HCT116 (cell line): ENCODE measurements around the gene VWC2L. TPM values are rescaled to one million over a fixed set of nuclear protein-coding genes. Genes with fewer than 3 reads are reported as not detected.

Source experiments
- ATAC-seq: fragments of 200-7000 bp; cut with Tn5 transposase; 2 replicates; pipeline ENCODE4 v1.9.1; 2020; ENCODE audit warnings: mild to moderate bottlenecking, moderate library complexity
- BruUV-seq: library from RNA; stranded (reverse); fragments of 400-500 nt; replicated peaks from 2 replicates; lab custom pipeline; 2021; lab: Mats Ljungman, UMichigan
- CTCF ChIA-PET: fragments of 300-600 bp; sonication (Branson Sonifier 250); formaldehyde crosslinking; loops from one replicate; lab custom pipeline; 2021; ENCODE audit warnings: antibody characterized with exemption; lab: Charles Lee
- POLR2A ChIA-PET: fragments of 300-600, 350-600 bp; sonication (Branson Sonifier 250); formaldehyde crosslinking; loops from one replicate; lab custom pipeline; 2021; ENCODE audit warnings: antibody characterized with exemption; lab: Charles Lee
- RAD21 ChIA-PET, 2 experiments: fragments of 300-600 bp; sonication (Branson Sonifier 250); formaldehyde crosslinking; loops; one replicate each; lab custom pipeline; 2023; ENCODE audit warnings: low total read pairs in 2 of 2; ENCODE audit not compliant: uncharacterized antibody in 2 of 2, unreplicated experiment in 2 of 2, low non-redundant PET in 1 of 2; lab: Charles Lee
- DNase-seq: peaks from one replicate; pipeline ENCODE4 v3.0.0-alpha.2; 2010; ENCODE audit warnings: low read depth, low spot score
- H2AFZ ChIP-seq: fragments of 200-600 bp; shearing (Covaris generic), sonication (generic); 2 replicates; pipeline ENCODE4 v1.6.1; 2017; ENCODE audit warnings: low read depth, mixed run types, mixed read lengths, antibody characterized with exemption, low read length; ENCODE audit not compliant: poor library complexity, severe bottlenecking
- H3K27ac ChIP-seq: 2 replicates; pipeline ENCODE4 v1.5.1; 2012; ENCODE audit warnings: low read depth, low read length
- H3K27me3 ChIP-seq: fragments of 200-600 bp; sonication (generic); 2 replicates; pipeline ENCODE4 v1.6.1; 2016; ENCODE audit warnings: mixed run types, low read length, mixed read lengths; ENCODE audit not compliant: insufficient read depth
- H3K36me3 ChIP-seq, 2 experiments: fragments of 200-500 bp in 1 of 2; fragments of 200-600 bp in 1 of 2; sonication (Bioruptor generic) in 1 of 2; sonication (generic) in 1 of 2; 2 replicates each; pipeline versions ENCODE4 v1.5.1 to v1.6.1; 2014 to 2016; ENCODE audit warnings: low read length in 2 of 2, inconsistent platforms in 1 of 2, mixed read lengths in 1 of 2, mixed run types in 1 of 2; ENCODE audit not compliant: insufficient read depth in 2 of 2, control insufficient read depth in 1 of 2
- H3K4me1 ChIP-seq, 2 experiments: fragments of 200-600 bp in 1 of 2; sonication (generic) in 1 of 2; 2 replicates each; pipeline versions ENCODE4 v1.5.1 to v1.6.1; 2012 to 2017; ENCODE audit warnings: low read length in 2 of 2, inconsistent platforms in 1 of 2, mild to moderate bottlenecking in 1 of 2, mixed read lengths in 1 of 2, mixed run types in 1 of 2, moderate library complexity in 1 of 2; ENCODE audit not compliant: insufficient read depth in 2 of 2, control insufficient read depth in 1 of 2
- H3K4me2 ChIP-seq: fragments of 200-600 bp; sonication (generic); 2 replicates; pipeline ENCODE4 v1.6.1; 2017; ENCODE audit warnings: mixed run types, low read length, mixed read lengths
- H3K4me3 ChIP-seq, 2 experiments: fragments of 200-600 bp in 1 of 2; sonication (generic) in 1 of 2; replicated peaks in 1 of 2; 2 replicates each; pipeline ENCODE4 v1.5.1; 2011 to 2016; ENCODE audit warnings: low read length in 2 of 2, control low read depth in 1 of 2, low read depth in 1 of 2, mild to moderate bottlenecking in 1 of 2, mixed read lengths in 1 of 2, mixed run types in 1 of 2
- H3K79me2 ChIP-seq: fragments of 200-600 bp; sonication (generic); 2 replicates; pipeline ENCODE4 v1.6.1; 2017; ENCODE audit warnings: mild to moderate bottlenecking, mixed run types, low read length, moderate library complexity, mixed read lengths; ENCODE audit not compliant: insufficient read depth
- H3K9ac ChIP-seq: fragments of 200-600 bp; sonication (generic); 2 replicates; pipeline ENCODE4 v1.6.1; 2016; ENCODE audit warnings: low read length, mixed read lengths
- H3K9me2 ChIP-seq: fragments of 200-600 bp; sonication (generic), shearing (Covaris generic); 2 replicates; pipeline ENCODE4 v1.6.1; 2017; ENCODE audit warnings: mixed run types, mild to moderate bottlenecking, moderate library complexity; ENCODE audit not compliant: insufficient read depth
- H3K9me3 ChIP-seq, 2 experiments: fragments of 200-500 bp in 1 of 2; fragments of 200-600 bp in 1 of 2; sonication (Bioruptor generic) in 1 of 2; sonication (generic) in 1 of 2; 2 replicates each; pipeline ENCODE4 v1.6.1; 2014 to 2017; ENCODE audit warnings: low read length in 2 of 2, mixed read lengths in 2 of 2, inconsistent platforms in 1 of 2, low read depth in 1 of 2, mild to moderate bottlenecking in 1 of 2, mixed run types in 1 of 2, moderate library complexity in 1 of 2; ENCODE audit not compliant: control insufficient read depth in 1 of 2, insufficient read depth in 1 of 2
- H4K20me1 ChIP-seq: fragments of 200-600 bp; sonication (generic), shearing (Covaris generic); 2 replicates; pipeline ENCODE4 v1.6.1; 2017; ENCODE audit warnings: mixed run types, mild to moderate bottlenecking, moderate library complexity; ENCODE audit not compliant: insufficient read depth
- ATF3 ChIP-seq: IDR thresholded peaks from 2 replicates; pipeline ENCODE4 v1.6.1; 2012
- CBX3 ChIP-seq: IDR thresholded peaks from 2 replicates; pipeline ENCODE4 v1.6.1; 2012; ENCODE audit warnings: low read depth
- EGR1 ChIP-seq: IDR thresholded peaks from 2 replicates; pipeline ENCODE4 v1.6.1; 2012; ENCODE audit warnings: low read depth
- EZH2phosphoT487 ChIP-seq: fragments of 200-600 bp; IDR thresholded peaks from 2 replicates; pipeline ENCODE4 v1.6.1; 2018; ENCODE audit warnings: antibody characterized with exemption, borderline replicate concordance
- JUND ChIP-seq: IDR thresholded peaks from 2 replicates; pipeline ENCODE4 v1.6.1; 2012
- RAD21 ChIP-seq: IDR thresholded peaks from 2 replicates; pipeline ENCODE4 v1.6.1; 2012; ENCODE audit warnings: low read depth, mild to moderate bottlenecking
- SIN3A ChIP-seq: IDR thresholded peaks from 2 replicates; pipeline ENCODE4 v1.6.1; 2012; ENCODE audit warnings: low read depth
- SRF ChIP-seq: IDR thresholded peaks from 2 replicates; pipeline ENCODE4 v1.6.1; 2012; ENCODE audit warnings: low read depth
- ZFX ChIP-seq: fragments of 450-650 bp; IDR thresholded peaks from 2 replicates; pipeline ENCODE4 v1.6.1; 2017
- intact Hi-C: fragments of 100-400 bp; cut with micrococcal nuclease; formaldehyde crosslinking; loops from 2 replicates; pipeline ENCODE4 v1.10.0; 2022
- total RNA-seq: library from RNA; stranded (reverse); gene quantifications from one replicate; pipeline ENCODE4 v1.2.1, GENCODE V29; 2021; ENCODE audit not compliant: unreplicated experiment

Gene VWC2L
- total RNA-seq, 1 experiment from 2014 or later, result not detected

- POLR2A ChIA-PET, result no interaction called here
- ATAC-seq, result no peak
- BruUV-seq, result no TSS peak
These were observed 147.0 kb downstream of the VWC2L start for GRCh38 chr2:214557884-214558283.

GRCh38 chr2:214558341-214558740, 147.5 kb downstream of the VWC2L start:
- no peak for ATAC-seq
- Histone ChIP-seq H3K27ac (no peak overlapping the region), H3K36me3 (no peaks in the 10 kb centered on the region), H3K79me2 (no peaks in the 10 kb centered on the region), H2AFZ (no peak overlapping the region), H3K4me2 (no peak overlapping the region), H3K9ac (no peak overlapping the region), H3K4me1 (no peaks in the 10 kb centered on the region), H4K20me1 (no peaks in the 10 kb centered on the region), H3K27me3 (no peaks in the 10 kb centered on the region), H3K9me2 (no peaks in the 10 kb centered on the region), H3K4me3 (no peak overlapping the region), H3K9me3 (no peaks in the 10 kb centered on the region)
- TF ChIP-seq SIN3A (no peak), RAD21 (no peak), EZH2phosphoT487 (no peak)
- ChIA-PET CTCF (no interaction called here), POLR2A (no interaction called here), RAD21 (no interaction called here)
- intact Hi-C loops, result no loop called here
- no TSS peak for BruUV-seq
- DNase-seq, result no peak

More at GRCh38 chr2:214557884-214558283, 147.0 kb downstream of the VWC2L start:
- no peak overlapping the region for H3K4me2 ChIP-seq
- no peak overlapping the region for H3K9ac ChIP-seq
- no peak overlapping the region for H3K4me3 ChIP-seq
- no peaks in the 10 kb centered on the region for H3K79me2 ChIP-seq
- H2AFZ ChIP-seq, result no peak overlapping the region
- no peaks in the 10 kb centered on the region for H4K20me1 ChIP-seq
- no peak for TF ChIP-seq EZH2phosphoT487
- TF ChIP-seq EGR1, result no peak
- TF ChIP-seq ATF3, result no peak
- no peak for TF ChIP-seq SRF
- no peak for TF ChIP-seq CBX3
- TF ChIP-seq JUND, result no peak
- TF ChIP-seq ZFX, result no peak
- TF ChIP-seq, all 23 proteins: peak for 0
- CTCF ChIA-PET, result no interaction called here
- H3K4me1 ChIP-seq, result no peaks in the 10 kb centered on the region
- no peak for DNase-seq
- H3K27me3 ChIP-seq, result no peaks in the 10 kb centered on the region
- no peaks in the 10 kb centered on the region for H3K36me3 ChIP-seq
- RAD21 ChIA-PET, result no interaction called here
- H3K27ac ChIP-seq, result no peak overlapping the region
- no peaks in the 10 kb centered on the region for H3K9me3 ChIP-seq
- intact Hi-C loops, result no loop called here
- H3K9me2 ChIP-seq, result no peaks in the 10 kb centered on the region
